Neural cell (in vitro differentiated cells): ENCODE results near the gene DDHD1. TPM values are rescaled to one million over a fixed set of nuclear protein-coding genes. Genes with fewer than 3 reads are reported as not detected.

Experiments
- H2AFZ ChIP-seq: fragments of 200-600, 300-800 bp; sonication (generic), shearing (Covaris generic); 2 replicates; pipeline ENCODE4 v1.6.0; 2014; ENCODE audit warnings: low read depth, mild to moderate bottlenecking, antibody characterized with exemption, low read length, moderate library complexity
- H3F3A ChIP-seq: fragments of 200-600 bp; shearing (Covaris generic); 2 replicates; pipeline ENCODE4 v1.6.1; 2016; ENCODE audit warnings: mild to moderate bottlenecking, moderate library complexity, mixed read lengths, antibody characterized with exemption, low read length; ENCODE audit not compliant: insufficient read depth, poor library complexity, severe bottlenecking
- H3K27ac ChIP-seq: fragments of 200-600, 300-800 bp; sonication (generic), shearing (Covaris generic); 2 replicates; pipeline ENCODE4 v1.5.1; 2014; ENCODE audit warnings: mild to moderate bottlenecking, low read length, moderate library complexity
- H3K27me3 ChIP-seq: fragments of 300-800, 200-600 bp; sonication (generic), shearing (Covaris generic); 2 replicates; pipeline ENCODE4 v1.6.0; 2014; ENCODE audit warnings: mild to moderate bottlenecking, low read depth, low read length, moderate library complexity; ENCODE audit not compliant: insufficient read depth
- H3K36me3 ChIP-seq: fragments of 300-800, 200-600 bp; sonication (generic), shearing (Covaris generic); 2 replicates; pipeline ENCODE4 v1.5.1; 2014; ENCODE audit warnings: mild to moderate bottlenecking, antibody characterized with exemption, low read length, moderate library complexity; ENCODE audit not compliant: insufficient read depth
- H3K4me2 ChIP-seq: fragments of 300-800, 200-600 bp; sonication (generic), shearing (Covaris generic); 2 replicates; pipeline ENCODE4 v1.6.0; 2014; ENCODE audit warnings: mild to moderate bottlenecking, low read length
- H3K4me3 ChIP-seq: fragments of 300-800, 200-600 bp; sonication (generic), shearing (Covaris generic); 2 replicates; pipeline ENCODE4 v1.5.1; 2014; ENCODE audit warnings: mild to moderate bottlenecking, low read length, moderate library complexity
- H3K79me2 ChIP-seq: fragments of 200-600 bp; shearing (Covaris generic); replicated peaks from 2 replicates; pipeline ENCODE4 v1.6.0; 2014; ENCODE audit warnings: mild to moderate bottlenecking, low read length, moderate library complexity; ENCODE audit not compliant: insufficient read depth
- H3K9ac ChIP-seq: fragments of 300-800, 200-600 bp; sonication (generic), shearing (Covaris generic); 2 replicates; pipeline ENCODE4 v1.6.1; 2016; ENCODE audit warnings: mild to moderate bottlenecking, low read length, mixed read lengths
- H3K9me2 ChIP-seq: fragments of 200-600 bp; shearing (Covaris generic); 2 replicates; pipeline ENCODE4 v1.6.1; 2016; ENCODE audit warnings: mild to moderate bottlenecking, low read length, mixed read lengths; ENCODE audit not compliant: insufficient read depth
- H3K9me3 ChIP-seq: fragments of 200-600, 300-800 bp; sonication (generic), shearing (Covaris generic); 2 replicates; pipeline ENCODE4 v1.6.1; 2016; ENCODE audit warnings: mild to moderate bottlenecking, mixed run types, low read length, moderate library complexity, mixed read lengths
- H4K20me1 ChIP-seq: fragments of 200-600 bp; shearing (Covaris generic); 2 replicates; pipeline ENCODE4 v1.6.1; 2016; ENCODE audit warnings: mild to moderate bottlenecking, mixed run types; ENCODE audit not compliant: insufficient read depth
- CTCF ChIP-seq: fragments of 450-650 bp; IDR thresholded peaks from 2 replicates; pipeline ENCODE4 v1.5.1; 2014; ENCODE audit warnings: antibody characterized with exemption, mild to moderate bottlenecking, moderate library complexity; ENCODE audit not compliant: poor library complexity, severe bottlenecking
- EP300 ChIP-seq: fragments of 450-650 bp; conservative IDR thresholded peaks from 2 replicates; pipeline ENCODE4 v1.6.1; 2014; ENCODE audit warnings: antibody characterized with exemption, mild to moderate bottlenecking, moderate library complexity; ENCODE audit not compliant: poor library complexity, severe bottlenecking
- EZH2 ChIP-seq: fragments of 200-600, 300-800 bp; shearing (Covaris generic), sonication (generic); IDR thresholded peaks from 2 replicates; pipeline ENCODE4 v1.6.1; 2014; ENCODE audit warnings: antibody characterized with exemption, low read length, borderline replicate concordance, mild to moderate bottlenecking; ENCODE audit not compliant: insufficient read depth, poor library complexity, severe bottlenecking
- MXI1 ChIP-seq: fragments of 450-650 bp; conservative IDR thresholded peaks from 2 replicates; pipeline ENCODE4 v1.6.1; 2014; ENCODE audit warnings: antibody characterized with exemption, mild to moderate bottlenecking; ENCODE audit not compliant: poor library complexity, severe bottlenecking
- POLR2AphosphoS5 ChIP-seq: IDR thresholded peaks from 2 replicates; pipeline ENCODE4 v1.6.1; 2012
- RAD21 ChIP-seq: fragments of 450-650 bp; conservative IDR thresholded peaks from 2 replicates; pipeline ENCODE4 v1.6.1; 2014; ENCODE audit warnings: antibody characterized with exemption, mild to moderate bottlenecking, moderate library complexity
- SMC3 ChIP-seq: fragments of 450-650 bp; conservative IDR thresholded peaks from 2 replicates; pipeline ENCODE4 v1.6.1; 2014; ENCODE audit warnings: antibody characterized with exemption, mild to moderate bottlenecking, moderate library complexity; ENCODE audit not compliant: poor library complexity
- TAF1 ChIP-seq: IDR thresholded peaks from 2 replicates; pipeline ENCODE4 v1.6.1; 2012; ENCODE audit warnings: low read depth
- polyA plus RNA-seq: library from polyadenylated mRNA; depleted of rRNA; stranded (reverse); fragments of >200 nt; gene quantifications from 2 replicates; pipeline ENCODE4 v1.2.3, GENCODE V29; 2014
- TF ChIP-seq, protein P1 (sequence below): IDR thresholded peaks from 2 replicates; pipeline ENCODE4 v1.6.1; 2012; ENCODE audit warnings: borderline replicate concordance

DDHD1 gene
- polyA plus RNA-seq, 1 donor from 2014 or later: 13.9 TPM

DNA sequence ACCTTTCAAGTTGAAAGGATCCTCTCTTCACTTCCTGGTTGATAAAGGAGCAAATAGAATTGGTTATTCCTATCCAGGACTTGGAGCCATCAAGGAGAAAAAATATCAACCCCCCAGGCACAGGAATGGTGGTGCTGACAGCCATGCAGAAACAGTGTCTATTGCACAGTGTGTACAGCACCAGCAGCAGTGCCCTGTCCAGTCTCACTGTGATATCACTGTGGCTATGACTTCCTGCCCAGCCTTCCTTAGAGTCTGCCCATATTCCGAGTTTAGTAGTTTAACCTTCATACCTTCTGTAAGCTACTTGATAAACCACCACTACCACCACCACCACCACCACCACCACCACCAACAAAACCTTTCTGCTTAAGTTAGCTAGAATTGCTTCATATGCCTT lies 157.1 kb downstream of the DDHD1 start:
- Histone ChIP-seq H3K9me3 (no peaks in the 10 kb centered on the region), H3K27ac (no peak overlapping the region), H3K4me3 (no peak overlapping the region), H3K36me3 (no peaks in the 10 kb centered on the region), H3K4me2 (no peak overlapping the region), H3K9ac (no peak overlapping the region), H3K27me3 (no peaks in the 10 kb centered on the region), H3F3A (no peaks in the 10 kb centered on the region), H3K9me2 (no peaks in the 10 kb centered on the region), H4K20me1 (no peaks in the 10 kb centered on the region), H3K79me2 (no peaks in the 10 kb centered on the region), H2AFZ (no peak overlapping the region)
- no peak for TF ChIP-seq MXI1
- no peak for TF ChIP-seq TAF1
- no peak for TF ChIP-seq SMC3
- TF ChIP-seq EP300: no peak
- TF ChIP-seq EZH2: no peak
- no peak for TF ChIP-seq RAD21
- no peak for TF ChIP-seq POLR2AphosphoS5
- TF ChIP-seq, protein P1, sequence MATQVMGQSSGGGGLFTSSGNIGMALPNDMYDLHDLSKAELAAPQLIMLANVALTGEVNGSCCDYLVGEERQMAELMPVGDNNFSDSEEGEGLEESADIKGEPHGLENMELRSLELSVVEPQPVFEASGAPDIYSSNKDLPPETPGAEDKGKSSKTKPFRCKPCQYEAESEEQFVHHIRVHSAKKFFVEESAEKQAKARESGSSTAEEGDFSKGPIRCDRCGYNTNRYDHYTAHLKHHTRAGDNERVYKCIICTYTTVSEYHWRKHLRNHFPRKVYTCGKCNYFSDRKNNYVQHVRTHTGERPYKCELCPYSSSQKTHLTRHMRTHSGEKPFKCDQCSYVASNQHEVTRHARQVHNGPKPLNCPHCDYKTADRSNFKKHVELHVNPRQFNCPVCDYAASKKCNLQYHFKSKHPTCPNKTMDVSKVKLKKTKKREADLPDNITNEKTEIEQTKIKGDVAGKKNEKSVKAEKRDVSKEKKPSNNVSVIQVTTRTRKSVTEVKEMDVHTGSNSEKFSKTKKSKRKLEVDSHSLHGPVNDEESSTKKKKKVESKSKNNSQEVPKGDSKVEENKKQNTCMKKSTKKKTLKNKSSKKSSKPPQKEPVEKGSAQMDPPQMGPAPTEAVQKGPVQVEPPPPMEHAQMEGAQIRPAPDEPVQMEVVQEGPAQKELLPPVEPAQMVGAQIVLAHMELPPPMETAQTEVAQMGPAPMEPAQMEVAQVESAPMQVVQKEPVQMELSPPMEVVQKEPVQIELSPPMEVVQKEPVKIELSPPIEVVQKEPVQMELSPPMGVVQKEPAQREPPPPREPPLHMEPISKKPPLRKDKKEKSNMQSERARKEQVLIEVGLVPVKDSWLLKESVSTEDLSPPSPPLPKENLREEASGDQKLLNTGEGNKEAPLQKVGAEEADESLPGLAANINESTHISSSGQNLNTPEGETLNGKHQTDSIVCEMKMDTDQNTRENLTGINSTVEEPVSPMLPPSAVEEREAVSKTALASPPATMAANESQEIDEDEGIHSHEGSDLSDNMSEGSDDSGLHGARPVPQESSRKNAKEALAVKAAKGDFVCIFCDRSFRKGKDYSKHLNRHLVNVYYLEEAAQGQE: no peak
- no peak for TF ChIP-seq CTCF

- Histone ChIP-seq H3K4me2 (no peak overlapping the region), H3K79me2 (no peaks in the 10 kb centered on the region), H3F3A (no peaks in the 10 kb centered on the region), H3K9me2 (no peaks in the 10 kb centered on the region), H3K27me3 (no peaks in the 10 kb centered on the region), H3K4me3 (no peak overlapping the region), H3K27ac (no peak overlapping the region), H3K9me3 (no peaks in the 10 kb centered on the region), H4K20me1 (no peaks in the 10 kb centered on the region), H3K36me3 (no peaks in the 10 kb centered on the region), H3K9ac (no peak overlapping the region), H2AFZ (no peak overlapping the region)
- TF ChIP-seq SMC3 (no peak), CTCF (no peak), EP300 (no peak), POLR2AphosphoS5 (no peak), RAD21 (no peak), MXI1 (no peak), EZH2 (no peak), TAF1 (no peak)
- TF ChIP-seq, protein P1: no peak
These were observed 160.8 kb downstream of the DDHD1 start for GRCh38 chr14:52992236-52992870.
